GM18861 (cell line): ENCODE results near the gene SH3D19.
"Not testable (repeated sequence)": the region's sequence is repeated elsewhere in the genome, so short reads cannot be mapped to it uniquely, and the experiment has no call there.

Experiments
- ATAC-seq: cut with Tn5 transposase; IDR thresholded peaks from one replicate; pipeline ENCODE4 v1.9.1; 2021; ENCODE audit not compliant: unreplicated experiment

The SH3D19 gene

DNA sequence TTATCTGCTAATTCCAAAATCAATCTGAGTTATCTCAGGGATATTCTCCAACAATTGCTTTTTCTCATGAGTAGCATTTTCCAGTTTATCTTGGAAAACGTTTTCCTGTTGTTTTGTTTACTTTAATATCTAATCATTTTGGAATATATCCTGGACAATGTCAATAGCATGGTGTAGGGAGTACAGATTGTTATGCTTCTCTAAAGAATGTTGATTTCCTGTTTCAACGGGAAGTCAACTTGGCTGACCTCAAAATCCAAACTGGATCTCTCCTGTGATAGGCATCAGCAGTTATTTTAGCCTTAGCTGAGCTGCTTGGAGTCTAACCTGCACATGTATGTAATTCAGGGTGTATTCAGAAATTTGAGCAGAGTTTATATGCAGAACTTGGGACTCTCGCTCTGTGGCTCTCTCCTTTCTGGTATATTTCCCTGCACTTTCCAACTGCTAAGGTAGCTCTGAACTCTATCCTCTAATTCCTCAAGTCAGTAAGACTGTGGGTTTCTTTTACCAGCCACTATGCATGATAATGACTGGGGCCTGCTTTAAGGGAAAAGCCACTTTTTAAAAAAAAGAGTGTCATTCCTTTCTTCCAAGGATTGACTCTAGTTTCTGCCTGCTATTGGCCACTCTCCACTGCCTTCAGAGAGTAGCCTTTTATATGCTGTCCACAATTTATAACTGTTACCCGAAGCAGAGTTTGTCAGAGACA, 40.7 kb downstream of the SH3D19 start:
- no peak for ATAC-seq

DNA sequence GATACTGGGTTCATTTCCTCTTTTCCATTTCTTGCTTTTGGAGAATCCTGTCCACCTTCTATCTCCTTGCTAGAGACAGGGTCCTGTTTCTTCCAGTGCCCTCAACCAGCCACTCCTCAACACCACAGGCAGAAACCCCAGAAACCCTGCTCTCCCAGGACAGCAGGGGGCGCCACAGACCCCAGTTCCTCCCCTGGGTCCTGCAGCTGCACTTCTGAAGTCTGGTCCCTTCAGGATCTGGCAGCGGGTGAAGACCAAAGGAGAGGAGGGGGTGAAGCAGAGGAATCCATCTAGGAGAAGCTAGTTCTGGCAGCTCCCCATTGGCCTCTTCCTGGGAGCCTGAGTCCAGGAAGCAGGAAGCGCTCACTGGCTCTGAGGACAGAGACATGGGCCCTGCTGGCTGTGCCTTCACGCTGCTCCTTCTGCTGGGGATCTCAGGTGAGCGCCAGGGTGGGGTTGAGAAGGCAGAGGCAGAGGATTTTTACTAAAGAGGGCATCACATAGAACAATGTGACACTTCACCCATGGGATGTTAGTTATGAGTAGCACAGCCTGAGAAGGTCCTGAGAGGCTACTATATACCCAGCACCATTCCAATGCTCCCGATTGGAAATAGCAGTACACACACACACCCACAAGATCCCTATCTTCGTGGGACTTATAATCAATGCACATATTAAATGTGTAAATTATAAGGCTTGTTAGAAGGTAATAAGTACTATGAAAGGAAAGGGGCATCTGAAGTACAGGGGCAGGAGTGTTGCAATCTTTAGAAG, 48.4 kb downstream of the SH3D19 start, which contains the start of gene PRSS48:
Gene PRSS48, plus strand, starts transcription at position 375 of the 776 bp plus-strand sequence. Its CDS starts 12 bp downstream, at position 387.
- no peak for ATAC-seq

DNA sequence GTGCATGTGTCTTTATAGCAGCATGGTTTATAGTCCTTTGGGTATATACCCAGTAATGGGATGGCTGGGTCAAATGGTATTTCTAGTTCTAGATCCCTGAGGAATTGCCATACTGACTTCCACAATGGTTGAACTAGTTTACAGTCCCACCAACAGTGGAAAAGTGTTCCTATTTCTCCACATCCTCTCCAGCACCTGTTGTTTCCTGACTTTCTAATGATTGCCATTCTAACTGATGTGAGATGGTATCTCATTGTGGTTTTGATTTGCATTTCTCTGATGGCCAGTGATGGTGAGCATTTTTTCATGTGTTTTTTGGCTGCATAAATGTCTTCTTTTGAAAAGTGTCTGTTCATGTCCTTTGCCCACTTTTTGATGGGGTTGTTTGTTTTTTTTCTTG, 56.5 kb downstream of the SH3D19 start:
- not testable (repeated sequence) for ATAC-seq

DNA sequence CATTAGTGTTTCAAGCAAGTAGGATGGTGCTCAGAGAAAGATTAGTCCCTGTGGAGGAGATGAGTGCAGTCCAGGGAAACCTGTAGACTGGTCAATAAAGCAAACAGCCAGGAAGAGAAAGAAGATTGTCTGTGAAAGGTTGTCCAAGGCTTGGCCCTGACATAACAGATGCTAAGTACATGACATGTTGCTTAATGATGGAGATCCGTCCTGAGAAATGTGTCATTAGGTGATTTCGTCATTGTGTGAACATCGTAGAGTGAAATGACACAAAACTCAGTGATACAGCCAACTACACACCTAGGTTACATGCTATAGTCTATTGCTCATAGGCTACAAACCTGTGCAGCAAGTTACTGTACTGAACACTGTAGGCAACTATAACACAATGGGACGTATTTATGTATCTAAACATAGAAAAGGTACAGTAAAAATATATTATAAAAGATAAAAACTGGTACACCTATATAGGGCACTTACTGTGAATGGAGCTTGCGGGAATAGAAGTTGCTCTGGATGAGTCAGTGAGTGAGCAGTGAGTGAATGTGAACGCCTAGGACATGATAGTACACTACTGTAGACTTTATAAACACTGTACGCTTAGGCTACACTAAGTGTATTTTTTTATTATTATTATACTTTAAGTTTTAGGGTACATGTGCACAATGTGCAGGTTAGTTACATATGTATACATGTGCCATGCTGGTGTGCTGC, 57.4 kb downstream of the SH3D19 start:
- no peak for ATAC-seq

DNA sequence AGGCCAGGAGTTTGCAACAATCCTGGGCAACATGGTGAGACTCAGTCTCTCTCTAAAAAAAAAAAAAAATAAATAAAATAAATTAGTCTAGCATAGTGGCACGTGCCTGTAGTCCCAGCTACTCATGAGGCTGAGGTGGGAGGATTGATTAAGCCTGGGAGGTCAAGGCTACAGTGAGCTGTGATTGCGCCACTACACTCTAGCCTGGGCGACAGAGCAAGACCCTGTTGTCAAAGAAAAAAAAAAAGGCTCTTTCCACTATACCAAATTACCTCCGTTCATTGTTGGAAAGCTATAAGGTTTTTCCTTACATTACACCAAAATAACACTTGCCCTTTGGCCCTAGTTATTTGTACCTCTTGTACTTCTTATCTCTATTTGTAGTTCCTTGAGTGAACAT, 58.3 kb downstream of the SH3D19 start:
- no peak for ATAC-seq

DNA sequence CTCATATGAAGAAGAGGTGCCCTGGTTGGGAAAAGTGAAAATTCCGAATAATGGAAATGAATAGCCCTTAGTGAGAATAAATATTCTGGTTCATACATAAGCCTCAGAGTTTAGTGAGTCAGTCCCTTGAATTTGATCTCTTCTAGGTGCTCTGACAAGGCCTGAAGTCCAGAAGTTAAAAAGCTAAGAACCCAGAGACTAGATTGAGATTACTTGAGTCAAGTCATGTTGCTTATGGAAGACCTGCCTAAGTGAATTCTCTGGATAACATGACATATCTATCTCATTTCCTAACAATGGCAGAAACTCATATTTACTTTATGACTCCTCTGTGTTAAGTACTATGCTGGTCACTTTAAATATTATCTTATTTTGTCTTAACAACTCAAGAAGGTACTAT, 58.9 kb downstream of the SH3D19 start:
- ATAC-seq, result no peak

DNA sequence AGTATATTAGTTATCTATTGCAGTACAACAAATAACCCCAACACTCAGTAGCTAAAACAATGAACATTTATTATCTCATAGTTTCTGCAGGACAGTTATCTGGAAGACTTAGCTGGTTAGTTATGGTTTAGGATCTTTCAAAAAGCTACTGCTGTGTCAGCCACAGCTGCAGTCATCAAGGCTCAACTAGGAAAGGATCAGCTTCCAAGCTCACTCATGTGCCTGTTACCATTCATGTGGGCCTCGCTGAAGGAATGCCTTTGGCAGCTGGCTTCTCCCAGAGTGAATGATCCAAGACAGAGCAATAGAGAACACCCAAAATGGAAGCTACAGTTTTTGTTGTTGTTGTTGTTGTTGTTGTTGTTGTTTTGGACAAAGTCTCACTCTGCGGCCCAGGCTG, 62.0 kb downstream of the SH3D19 start:
- ATAC-seq, result no peak

DNA sequence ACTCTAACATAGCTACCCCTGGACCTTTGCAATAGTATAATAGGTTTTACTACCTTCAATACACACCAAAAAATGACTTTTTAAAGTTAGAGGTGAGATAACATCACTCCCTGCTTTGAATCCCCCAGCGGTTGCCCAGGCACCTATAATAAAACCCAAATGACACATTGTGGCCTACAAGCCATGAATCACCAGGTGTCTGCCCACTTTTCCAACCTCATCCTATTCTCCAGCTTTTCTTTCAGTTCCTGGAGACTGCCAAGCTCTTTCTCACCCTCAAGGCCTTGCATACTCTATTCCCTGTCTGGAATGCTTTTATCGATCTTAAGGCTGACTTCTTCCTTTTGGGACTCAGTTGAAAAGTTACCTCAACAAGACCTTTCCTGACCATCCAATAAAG, 64.9 kb downstream of the SH3D19 start:
- ATAC-seq, result no peak

DNA sequence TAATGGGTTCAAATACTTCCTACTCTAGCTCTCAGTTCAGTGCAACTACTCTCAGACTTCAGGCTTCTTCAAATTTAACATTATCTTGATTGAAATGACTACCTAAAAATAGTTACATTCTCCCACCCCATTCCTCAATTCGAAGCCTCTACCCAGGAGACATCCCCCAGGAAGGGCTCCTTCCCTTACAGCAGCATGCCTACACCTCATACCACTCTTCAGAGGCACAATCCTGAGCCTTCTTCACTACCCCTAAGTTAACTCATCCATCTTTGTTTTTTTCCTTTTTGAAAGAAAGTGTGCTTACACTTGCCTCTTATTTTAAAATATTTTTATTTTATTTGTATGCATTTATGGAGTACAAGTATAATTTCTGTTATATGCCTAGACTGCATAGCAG, 65.7 kb downstream of the SH3D19 start:
- ATAC-seq, result no peak

DNA sequence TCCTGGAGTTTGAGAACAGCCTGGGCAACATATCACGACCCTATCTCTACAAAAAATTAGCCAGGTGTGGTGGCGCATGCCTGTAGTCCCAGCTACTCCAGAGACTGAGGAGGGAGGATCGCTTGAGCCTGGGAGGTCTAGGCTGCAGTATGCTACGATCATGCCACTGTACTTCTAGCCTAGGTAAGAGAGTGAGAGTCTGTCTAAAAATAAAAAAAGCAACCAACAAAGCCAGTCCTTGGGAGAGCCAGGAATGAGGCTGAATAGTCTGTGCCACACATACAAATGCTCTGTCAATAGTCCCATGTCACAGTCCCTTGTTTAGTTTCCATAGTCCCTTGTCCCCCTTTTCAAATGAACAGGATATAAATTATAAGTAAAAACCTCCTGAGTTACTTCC, 67.7 kb downstream of the SH3D19 start:
- no peak for ATAC-seq

DNA sequence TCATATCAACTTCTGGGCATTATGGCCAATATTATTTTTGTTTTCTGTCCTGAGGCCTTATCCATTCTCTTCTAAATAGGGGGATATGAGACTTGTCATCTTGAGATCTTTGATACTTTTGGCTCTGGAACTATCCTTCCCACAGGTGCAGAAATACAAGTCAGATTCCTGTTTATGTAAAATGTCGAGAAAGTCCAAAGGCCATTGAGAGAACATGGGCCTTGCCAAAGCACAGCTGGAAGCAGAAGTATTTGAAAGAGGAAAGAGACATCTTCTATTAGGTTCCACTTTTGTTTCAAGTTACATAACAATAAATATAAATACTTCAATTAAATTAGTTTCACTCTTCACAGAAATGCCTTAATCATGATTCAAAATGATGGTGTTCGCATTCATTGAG, 69.3 kb downstream of the SH3D19 start:
- no peak for ATAC-seq

DNA sequence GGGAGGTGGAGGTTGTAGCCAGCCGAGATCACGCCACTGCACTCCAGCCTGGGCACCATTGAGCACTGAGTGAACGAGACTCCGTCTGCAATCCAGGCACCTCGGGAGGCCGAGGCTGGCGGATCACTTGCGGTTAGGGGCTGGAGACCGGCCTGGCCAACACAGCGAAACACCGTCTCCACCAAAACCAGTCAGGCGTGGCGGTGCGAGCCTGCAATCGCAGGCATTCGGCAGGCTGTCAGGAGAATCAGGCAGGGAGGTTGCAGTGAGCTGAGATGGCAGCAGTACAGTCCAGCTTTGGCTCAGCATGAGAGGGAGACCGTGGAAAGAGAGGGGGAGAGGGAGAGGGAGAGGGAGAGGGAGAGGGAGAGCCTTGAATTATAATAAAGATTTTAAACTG, 69.7 kb downstream of the SH3D19 start:
- ATAC-seq, result not testable (repeated sequence)

DNA sequence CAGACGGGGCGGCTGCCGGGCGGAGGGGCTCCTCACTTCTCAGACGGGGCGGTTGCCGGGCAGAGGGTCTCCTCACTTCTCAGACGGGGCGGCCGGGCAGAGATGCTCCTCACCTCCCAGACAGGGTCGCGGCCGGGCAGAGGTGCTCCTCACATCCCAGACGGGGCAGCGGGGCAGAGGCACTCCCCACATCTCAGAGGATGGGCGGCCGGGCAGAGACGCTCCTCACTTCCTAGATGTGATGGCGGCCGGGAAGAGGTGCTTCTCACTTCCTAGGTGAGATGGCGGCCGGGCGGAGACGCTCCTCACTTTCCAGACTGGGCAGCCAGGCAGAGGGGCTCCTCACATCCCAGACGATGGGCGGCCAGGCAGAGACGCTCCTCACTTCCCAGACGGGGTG, 70.2 kb downstream of the SH3D19 start:
- not testable (repeated sequence) for ATAC-seq

DNA sequence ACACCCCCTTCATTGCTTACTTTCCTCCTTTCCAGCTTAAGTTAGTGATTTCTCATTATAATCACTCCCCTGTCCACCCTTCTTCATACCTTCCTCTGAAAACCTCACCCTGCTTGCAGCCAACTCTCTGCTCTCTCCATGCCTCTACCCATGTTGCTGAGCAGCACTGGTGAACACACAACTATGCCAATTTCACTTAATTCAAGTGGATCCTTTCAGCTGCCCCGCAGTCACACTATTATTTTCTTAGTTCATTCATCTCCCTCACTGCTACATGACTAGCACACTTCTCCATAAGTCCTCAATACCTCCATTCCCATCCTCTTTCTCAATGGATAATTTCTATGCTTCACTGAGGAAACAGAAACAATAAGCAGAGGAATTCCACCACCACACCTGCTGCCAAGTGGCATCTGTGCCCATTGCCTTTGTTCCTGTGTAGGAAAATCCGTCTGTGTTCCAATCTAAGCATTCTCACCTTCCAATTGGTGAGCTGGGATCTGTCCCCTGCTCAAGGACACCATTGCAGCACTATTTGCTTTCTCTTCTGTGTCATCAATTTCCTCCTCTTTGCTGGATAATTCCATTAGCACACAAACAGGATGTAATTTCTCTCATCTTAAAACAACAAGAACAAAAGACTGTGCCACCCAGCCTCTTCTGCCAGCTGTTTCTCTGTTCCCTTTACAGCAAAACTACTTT, 73.7 kb downstream of the SH3D19 start:
- no peak for ATAC-seq

DNA sequence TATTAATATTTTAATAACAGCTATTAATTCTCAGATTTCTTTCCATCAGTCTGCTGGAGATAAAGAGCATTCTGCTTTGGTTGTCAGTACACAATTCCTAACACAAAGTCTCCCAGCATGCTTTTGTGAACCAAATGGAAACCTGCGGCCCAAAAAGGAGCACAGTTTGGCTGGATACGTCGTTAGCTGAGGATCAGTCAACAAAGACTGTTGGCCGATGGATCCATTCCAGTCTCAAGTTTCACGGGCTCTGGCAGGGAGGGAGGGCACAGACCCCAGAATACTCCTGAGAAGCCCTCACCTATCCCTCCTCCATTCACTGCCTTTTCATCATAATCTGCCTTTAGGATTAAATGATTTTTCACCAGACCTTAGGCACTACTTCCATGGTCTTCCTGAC, 74.7 kb downstream of the SH3D19 start:
- no peak for ATAC-seq

DNA sequence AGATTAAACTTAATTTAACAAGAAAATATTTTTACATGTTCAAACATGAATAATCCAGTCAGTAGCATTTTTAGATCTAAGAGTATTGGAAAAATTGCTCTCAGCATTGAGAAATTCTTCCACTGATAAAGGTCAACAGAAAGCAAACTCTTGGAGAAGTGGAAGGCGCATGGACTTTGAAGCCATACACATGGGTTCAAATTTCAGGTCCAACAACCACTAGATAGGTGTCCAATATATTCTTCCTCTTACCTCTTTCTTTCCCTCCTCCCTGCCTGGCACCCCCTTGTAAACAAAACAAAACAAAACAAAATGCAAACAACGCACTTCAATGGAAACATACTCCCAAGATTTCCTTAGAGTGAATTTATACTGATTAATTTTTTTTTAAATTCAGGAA, 76.9 kb downstream of the SH3D19 start:
- no peak for ATAC-seq

DNA sequence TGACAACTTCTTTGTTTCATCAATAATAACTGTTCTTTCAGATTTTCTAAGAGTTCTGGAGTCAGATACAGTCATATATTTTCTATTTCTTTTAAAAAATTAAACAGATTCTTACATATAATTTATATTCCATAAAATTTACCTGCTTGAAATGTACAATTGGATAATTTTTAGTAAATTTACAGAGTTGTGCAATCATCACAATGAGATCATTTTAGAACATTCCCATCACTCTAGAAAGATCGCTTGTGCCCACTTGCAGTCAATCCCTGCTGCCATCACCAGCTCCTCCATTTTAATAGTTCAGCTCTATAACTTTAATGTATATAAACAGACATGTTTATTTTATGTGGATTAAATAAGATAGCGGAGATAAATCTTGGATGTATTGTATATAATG, 78.0 kb downstream of the SH3D19 start:
- no peak for ATAC-seq

DNA sequence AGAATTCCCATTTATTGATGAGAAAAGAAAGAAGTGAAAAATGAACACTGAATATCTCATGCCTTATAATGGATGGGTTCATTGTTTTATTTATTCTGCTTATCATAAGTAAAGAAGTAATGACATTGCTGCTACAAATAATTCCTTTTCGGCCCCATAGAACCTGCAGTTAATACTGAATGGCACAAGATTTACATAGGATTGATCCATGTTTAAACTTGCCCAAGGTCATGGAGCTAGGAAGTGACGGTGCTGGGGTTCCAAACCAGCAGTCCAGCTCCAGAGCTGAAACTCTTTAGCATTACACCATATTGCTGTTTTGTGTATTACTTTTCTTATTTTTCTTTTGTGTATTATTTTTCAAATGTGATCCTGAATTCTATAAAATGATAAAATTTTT, 78.7 kb downstream of the SH3D19 start:
- no peak for ATAC-seq

DNA sequence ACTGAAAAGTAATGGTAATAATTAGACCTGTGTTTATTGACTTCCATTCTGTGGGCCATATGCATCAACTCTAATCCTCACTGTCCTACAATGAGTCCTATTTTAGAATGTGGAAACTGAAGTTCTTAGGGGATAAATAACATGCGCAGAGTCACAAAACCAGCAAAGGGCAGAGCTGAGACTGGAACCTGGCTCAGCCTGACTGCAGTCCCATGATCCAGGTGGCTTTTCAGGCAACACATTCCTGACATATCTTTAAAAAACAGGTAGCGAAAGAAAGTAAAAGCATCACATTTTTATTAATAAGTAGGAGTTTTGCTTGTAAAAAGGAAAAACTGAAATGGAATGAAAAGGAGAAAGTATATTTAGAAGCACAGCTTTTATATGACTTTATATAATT, 83.1 kb downstream of the SH3D19 start:
- no peak for ATAC-seq

DNA sequence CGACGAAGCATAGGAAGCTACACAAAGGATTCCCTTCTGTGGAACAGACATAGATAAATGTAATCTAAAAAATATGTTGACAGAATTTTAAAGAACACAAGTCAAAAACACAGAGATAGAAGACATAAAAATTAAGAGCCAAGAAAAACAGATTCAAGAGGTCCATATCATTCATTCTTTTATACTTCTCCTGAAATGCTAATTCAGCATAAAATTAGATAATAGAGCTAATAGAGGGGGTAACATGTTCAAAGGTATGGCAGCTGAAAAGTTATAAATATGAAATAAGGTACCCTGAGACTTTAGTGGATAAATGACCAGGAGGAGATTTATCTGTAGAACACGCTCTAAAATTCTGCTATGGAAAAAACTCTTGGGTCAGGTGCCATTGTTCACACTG, 85.8 kb downstream of the SH3D19 start:
- no peak for ATAC-seq

DNA sequence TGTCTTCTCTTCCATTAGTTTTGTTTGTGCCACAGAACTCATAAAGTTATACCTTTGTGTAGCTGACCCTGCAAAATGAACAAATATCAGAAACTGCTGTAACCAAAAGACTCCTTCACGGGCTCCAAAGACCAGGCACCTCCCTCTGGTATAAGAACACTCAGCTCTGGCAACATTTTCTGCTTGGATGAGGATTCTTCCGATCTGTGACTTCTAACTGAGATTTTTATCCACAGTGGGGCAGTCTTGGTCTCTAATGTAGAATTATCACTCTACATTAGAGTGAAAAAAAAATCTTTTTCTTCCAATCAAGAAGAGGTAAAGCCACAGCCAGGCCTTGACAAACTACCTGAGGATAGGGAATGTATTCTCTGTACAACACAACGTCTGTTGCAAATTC, 86.9 kb downstream of the SH3D19 start:
- no peak for ATAC-seq
